ENCODE data around the gene ITPKB. TPM values are rescaled to one million over a fixed set of nuclear protein-coding genes. Genes with fewer than 3 reads are reported as not detected.

Gene ITPKB
- total RNA-seq, 1 donor from 2014 or later: 2.1 TPM

DNA sequence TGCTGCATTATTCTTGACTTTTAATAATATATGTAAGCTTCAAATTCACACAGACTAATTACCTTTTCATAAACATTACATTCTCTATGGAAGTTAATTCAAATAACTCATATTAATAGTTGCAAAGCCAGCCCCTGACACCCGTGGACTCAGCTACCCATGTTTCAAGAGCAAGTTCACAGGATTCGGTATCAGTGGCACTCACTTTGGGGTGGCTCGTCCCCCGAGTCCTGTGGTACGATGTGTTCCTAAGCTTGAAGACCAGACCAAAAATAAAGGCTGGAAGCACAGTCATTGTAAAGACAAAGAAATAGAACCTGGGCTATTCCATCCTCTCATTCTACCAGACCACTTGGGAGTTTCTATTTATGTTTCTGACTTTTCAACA is 70.9 kb downstream of the ITPKB start:
- no peak for DNase-seq (ENCODE audit: low read depth)

DNA sequence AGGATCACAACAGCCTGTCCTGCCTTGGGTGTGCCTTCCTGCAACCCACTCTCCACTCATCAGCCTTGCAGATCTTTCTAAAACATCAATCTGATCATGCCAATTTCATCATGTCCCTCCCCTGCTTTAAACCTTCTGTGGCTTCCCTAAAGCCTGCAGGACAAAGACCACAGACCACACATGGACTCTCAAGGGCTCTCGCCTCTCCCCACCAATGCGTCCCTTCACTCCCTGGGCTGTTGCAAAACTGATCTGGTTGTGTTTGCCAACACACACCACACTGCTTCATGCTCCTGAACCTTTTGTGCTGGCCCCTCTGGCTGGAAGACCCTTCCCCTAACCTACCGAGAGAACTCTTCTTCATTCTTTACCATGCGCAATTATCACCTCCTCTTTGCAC is 72.4 kb downstream of the ITPKB start:
- DNase-seq (ENCODE audit: low read depth): no peak

DNA sequence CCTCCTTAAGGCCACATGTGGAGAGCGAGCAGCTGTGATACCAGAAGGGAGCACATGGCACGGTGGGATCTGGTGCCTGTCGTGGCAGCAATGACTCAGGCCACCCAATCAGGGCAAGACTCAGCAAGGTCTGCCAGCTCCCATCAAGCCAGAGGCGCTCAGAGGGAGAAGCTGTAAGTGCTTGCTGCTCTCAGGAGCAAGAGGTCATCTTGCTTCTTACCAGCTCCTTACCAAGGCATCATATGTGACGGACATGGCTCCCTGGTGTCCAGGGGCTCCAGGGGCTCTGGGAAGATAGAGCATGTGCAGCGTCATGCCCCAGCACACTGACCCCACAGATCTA is 72.9 kb downstream of the ITPKB start:
- peak; percentile 47 for DNase-seq (ENCODE audit: low read depth)

DNA sequence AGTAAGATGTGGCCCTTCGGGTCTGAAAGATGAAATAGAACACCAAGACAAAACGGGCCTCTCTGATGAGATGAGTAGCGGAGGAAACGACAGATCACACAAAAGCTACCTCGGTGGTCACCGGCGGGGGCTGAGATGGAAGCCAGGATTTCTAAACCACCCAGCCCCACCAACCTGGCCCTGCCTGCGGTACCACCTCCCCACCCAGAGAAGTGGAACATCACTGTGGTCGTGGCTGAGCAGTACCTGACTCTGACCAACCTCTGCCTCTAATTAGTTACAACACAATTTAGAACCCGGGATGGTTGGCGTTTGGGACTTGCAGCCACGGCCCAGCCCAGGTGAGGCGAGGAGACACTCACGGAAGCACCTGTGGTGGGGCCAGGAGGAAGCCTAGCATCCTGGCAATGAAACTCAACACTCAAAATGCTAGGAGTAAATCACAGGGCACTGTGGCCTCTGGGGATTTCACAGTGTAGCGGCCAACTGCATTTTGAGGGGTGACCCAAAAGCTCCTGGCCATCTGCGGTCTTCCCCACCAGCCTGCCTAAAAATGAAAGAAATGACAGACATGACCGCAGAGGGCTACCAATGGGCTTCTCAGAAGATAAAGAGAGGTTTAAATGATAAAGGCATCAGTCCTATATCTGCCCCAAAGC is 73.4 kb downstream of the ITPKB start:
- no peak for DNase-seq (ENCODE audit: low read depth)

DNA sequence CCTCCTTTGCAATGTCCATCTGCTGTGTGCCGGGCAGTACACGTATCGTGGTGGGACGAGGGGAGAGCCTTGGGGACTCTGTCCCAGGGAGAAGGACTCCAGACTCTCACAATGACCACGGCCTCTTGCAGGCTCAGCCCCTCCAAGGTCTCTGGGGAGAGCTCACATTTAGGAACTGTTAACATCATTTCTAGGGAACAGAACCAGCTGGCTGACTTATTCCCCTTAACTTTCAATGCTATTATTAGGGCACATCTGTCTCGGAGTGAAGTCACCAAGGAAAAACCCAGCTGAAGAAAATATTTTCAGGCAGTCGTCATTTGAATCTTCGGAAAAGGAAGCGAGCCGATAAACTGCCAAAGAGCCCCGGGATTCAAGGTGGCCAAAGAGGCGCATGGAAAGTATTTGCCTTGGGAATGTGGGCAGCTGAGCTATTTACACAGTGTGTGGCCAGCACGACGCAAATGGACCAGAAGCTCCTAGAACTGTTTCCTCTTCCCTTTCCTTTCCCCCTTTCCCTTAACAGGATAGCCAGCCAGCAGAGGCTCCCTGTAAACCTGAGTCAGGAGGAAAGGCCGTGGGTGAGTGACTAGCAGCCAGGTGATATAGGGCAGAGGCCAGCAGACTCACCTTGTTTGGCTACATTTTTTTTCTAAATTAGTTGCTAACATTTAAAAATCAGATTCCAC is 74.5 kb downstream of the ITPKB start:
- DNase-seq (ENCODE audit: low read depth): peak; percentile 90

DNA sequence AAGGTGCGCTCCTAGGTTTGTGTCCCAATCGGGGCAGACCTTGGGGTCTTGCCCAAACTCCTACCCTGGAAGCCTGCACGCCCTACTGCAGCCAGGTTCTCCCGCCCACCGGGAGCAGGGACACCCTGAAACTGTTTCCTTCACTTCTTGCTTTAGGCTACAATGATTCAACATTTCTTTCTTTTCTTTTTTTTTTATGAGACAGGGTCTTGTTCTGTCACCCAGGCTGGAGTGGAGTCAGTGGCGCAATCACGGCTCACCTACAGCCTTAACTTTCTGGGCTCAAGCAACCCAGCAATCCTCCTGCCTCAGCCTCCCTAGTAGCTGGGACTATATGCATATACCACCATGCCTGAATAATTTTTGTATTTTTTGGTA is 75.8 kb downstream of the ITPKB start:
- no peak for DNase-seq (ENCODE audit: low read depth)

- peak; percentile 99 for DNase-seq (ENCODE audit: low read depth)
Observed at GRCh38 chr1:226662642-226663326, 76.3 kb downstream of the ITPKB start.

DNA sequence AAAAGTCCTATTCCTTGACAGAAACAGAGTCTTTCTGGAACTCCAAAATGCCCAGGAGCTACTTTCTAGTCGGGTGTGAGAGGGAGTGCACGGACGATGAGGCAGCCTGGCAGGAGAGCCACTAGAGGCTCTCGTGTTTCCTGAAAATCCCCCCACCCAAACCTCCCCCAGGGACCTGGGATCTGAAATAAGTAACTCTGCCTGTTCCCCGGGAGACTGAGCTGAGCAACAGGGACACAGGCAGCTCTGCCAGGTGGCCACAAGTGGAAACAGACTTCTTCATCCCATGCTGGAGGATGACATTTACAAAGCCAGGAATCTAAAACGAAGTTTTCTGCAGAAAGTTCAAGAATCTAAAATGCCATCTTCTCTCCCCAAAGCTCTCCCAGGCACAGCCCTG is 77.1 kb downstream of the ITPKB start:
- no peak for DNase-seq (ENCODE audit: low read depth)

- no peak for DNase-seq (ENCODE audit: low read depth)
Observed at GRCh38 chr1:226661271-226661670, 77.8 kb downstream of the ITPKB start.

DNA sequence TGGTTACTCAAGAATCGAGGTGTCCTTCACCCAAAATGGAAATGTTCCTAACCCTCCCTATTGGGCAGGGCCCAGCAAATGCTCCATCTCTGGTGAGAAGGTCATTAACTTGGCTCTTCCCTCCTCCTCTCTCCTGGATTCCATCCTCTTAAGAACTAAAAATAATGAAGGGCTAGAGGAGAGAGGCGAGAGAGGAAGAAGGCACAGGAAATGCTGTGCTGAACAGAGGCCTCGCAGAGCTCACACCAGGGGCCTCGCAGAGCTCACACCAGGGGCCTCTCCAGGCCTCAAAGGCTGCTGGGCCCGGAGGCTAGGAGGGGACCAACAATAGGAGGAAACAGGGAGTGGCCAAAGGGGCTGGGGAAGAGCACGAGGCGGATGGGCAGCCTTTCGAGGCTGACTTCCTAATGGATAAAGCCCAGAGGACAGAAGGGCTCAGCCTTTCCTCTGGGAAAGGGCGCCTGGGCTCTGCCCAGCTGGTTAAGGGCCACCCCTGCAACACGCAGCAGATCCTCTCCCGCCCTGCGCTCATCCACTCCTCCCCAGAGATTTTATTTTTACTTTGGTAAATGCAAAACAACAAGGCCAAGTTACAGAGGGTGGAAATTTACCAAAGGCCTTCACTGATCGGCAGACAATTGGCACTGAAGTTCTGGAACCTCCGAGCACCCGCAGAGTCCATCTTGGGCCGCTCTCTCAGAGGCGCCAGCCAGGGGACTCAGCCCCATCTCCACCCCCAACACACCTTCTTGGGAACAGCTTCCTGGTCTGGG is 78.5 kb downstream of the ITPKB start:
- no peak for DNase-seq (ENCODE audit: low read depth)

DNA sequence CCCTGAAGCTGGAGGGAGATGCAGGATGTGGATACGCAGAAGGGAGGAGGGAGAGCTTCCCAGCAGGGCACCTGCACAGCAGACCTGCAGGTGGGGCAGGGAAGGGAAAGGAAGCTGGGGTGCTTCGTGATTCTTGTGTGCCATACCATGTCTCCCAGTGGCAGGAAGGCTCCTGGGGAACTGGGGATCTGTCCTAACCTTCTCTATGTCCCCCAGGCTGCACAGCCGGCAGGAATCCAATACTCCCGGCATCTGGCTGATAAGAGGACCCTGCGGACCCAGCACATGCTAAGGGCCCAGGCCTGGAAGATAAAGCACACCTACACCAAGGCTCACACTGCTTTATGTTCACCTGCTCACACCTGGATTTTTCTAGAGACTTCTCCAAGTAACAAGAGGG is 79.4 kb downstream of the ITPKB start:
- DNase-seq (ENCODE audit: low read depth): no peak

GRCh38 chr1:226659136-226659535 is 79.9 kb downstream of the ITPKB start:
- no peak for DNase-seq (ENCODE audit: low read depth)

- DNase-seq (ENCODE audit: low read depth): no peak
Observed at GRCh38 chr1:226658546-226659125, 80.4 kb downstream of the ITPKB start.

- DNase-seq (ENCODE audit: low read depth): no peak
Observed at GRCh38 chr1:226657895-226658545, 81.1 kb downstream of the ITPKB start.

GRCh38 chr1:226656601-226657277 is 82.3 kb downstream of the ITPKB start:
- DNase-seq (ENCODE audit: low read depth): no peak

DNA sequence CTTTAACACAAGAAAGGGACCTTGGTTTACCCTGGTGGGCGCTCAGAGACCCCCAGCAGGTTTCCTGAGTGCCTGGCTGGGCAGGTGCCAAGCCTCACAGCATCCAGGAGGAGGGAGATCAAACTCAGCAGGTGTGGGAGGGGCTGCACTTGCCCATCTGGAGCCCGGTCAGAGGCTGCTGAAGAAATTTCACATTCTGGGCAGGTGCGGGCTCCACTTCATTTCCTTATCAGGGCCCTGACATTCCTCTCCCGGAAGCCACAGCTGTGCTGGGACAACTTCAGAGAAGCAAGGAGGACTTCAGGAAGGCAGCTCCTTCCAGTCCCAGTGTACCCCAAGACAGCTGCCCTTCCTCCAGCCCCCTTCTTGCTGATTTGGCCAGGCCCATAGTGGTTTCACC is 82.9 kb downstream of the ITPKB start:
- no peak for DNase-seq (ENCODE audit: low read depth)

GRCh38 chr1:226655251-226656163 is 83.6 kb downstream of the ITPKB start:
- no peak for DNase-seq (ENCODE audit: low read depth)

DNA sequence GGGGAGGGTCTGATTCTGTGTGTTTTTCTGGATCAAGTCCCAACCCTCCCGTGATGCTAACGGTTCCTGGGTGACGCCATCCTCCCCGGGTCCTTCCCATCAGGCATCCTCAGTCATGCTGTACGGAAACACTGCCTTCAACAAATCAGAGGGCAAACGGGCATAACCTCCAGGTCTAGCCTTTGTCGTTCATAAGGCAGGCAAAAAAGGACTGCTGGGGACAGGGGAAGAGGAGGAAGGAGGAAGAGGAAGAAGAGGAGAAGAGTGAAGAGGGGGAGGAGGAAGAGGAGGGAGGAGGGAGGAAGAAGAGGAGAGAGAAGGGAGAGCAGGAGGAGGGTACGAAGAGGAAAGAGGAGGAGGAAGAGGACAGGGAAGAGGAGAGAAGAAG is 84.4 kb downstream of the ITPKB start:
- no peak for DNase-seq (ENCODE audit: low read depth)

DNA sequence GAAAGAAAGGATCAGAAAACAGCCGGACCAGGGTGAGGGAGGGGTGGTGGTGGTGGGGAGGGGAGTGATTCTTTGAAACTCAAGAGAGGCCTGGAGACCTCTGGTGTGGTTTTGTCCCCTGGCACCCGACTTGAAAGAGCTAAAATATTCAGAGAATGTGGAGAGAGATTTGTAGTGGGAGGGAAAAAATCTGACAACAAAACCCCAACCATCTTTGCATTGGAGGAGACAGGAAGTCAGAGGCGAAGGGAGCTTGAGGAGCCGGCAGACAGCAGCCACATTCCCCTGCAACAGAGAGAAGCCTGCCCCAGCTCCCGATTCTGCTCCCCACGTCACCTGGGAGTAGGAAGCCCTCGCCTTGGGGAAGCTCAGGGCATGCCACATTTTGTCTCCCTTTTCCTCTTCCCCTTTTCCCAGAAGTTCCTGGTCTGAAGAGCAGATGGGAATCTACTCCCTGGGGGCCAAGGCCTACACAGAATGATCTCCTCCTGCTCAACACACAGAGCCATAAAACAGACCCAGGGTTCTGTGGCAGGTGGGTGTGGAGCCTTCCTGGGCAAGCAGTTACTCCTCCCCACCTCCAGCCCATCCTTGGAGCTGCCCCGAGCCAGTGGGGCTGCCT is 84.9 kb downstream of the ITPKB start:
- DNase-seq (ENCODE audit: low read depth): peak; percentile 55

All from myocyte (in vitro differentiated cells).